HepG2 (cell line): ENCODE measurements around the gene UST.

Source experiments
- CTCF ChIP-seq: sonication (generic); formaldehyde crosslinking; IDR thresholded peaks from 2 replicates; pipeline ENCODE4 v1.5.0; 2020; ENCODE audit warnings: mild to moderate bottlenecking, missing genetic modification reagents, moderate library complexity
- EP300 ChIP-seq, 3 experiments: sonication (generic) in 1 of 3; formaldehyde crosslinking in 1 of 3; IDR thresholded peaks; 2 replicates each; pipeline versions ENCODE4 v1.5.1 to v1.6.1; 2011 to 2020; ENCODE audit warnings: low read depth in 2 of 3, low read length in 2 of 3, borderline replicate concordance in 1 of 3, improper control_type of control experiment in 1 of 3, mild to moderate bottlenecking in 1 of 3, missing genetic modification reagents in 1 of 3, moderate library complexity in 1 of 3
- POLR2A ChIP-seq, 2 experiments: IDR thresholded peaks; 2 replicates each; pipeline ENCODE4 v1.6.1; 2011; ENCODE audit warnings: low read depth in 2 of 2, low read length in 2 of 2, mild to moderate bottlenecking in 1 of 2, moderate library complexity in 1 of 2; ENCODE audit not compliant: insufficient read depth in 1 of 2

DNA sequence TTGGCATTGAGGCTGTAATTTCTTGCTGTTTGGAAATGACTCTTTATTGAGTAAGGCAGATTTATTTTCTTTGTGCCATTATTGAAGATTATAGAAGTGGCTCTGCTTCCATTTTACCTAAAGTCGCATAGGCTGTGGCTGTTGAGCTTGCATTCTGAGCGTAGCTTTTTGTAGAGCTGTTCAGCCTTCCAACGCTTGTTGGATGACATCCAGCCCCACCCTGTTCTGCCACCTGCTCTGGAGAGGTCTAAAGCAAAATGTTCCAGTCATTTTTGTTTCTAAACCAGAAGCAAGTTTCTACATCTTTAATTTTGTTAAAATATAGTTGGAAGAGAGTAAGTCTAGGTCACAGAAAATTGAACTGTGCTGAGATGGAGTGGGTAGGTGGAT is 24.4 kb downstream of the UST start:
- TF ChIP-seq EP300 (IDR thresholded peaks at IDR 0.05; ENCODE audit: low read depth in 2 of 2, low read length in 2 of 2) (no peak), EP300 (CRISPR knock-in tag; IDR thresholded peaks at IDR 0.05; ENCODE audit: borderline replicate concordance) (no peak), POLR2A (IDR thresholded peaks at IDR 0.05; ENCODE audit: insufficient read depth in 1 of 2, low read depth in 2 of 2, low read length in 2 of 2) (no peak), CTCF (CRISPR knock-in tag) (no peak)
